ENCODE data around the gene WNT3.

WNT3 gene

GRCh38 chr17:46727572-46728348 is 90.7 kb downstream of the WNT3 start:
- no peak for DNase-seq

GRCh38 chr17:46726206-46726605 is 92.3 kb downstream of the WNT3 start:
- no peak for DNase-seq

DNA sequence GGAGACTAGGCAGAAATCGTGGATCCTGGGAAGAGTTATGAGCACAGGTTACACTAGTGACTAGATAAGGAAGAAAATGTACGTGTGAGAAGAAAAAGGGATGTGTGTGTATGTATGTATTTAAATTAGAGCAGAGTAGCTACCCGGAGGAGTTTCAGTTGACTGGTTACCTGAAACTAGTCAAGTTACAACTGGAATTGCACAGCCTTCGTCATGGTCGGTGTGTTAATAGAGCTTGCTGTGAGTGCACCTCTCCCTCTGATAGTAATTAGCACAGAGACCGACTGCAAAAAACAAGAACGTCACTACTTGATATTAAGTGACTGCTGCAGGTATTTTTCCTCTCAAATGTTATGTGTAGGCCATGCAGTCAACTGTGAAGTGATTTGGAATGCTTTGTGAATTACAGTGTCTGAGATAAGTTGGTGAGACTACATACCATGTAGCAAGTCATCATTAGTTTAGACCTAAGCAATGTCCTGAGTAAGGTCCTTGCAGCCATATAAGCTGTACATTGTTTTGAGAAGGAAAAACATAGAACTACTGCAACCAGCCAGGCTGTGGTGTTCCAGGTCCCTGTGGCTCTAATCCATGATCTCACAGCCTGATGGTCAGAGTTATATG is 95.7 kb downstream of the WNT3 start:
- DNase-seq: no peak

GRCh38 chr17:46720408-46720807 is 98.1 kb downstream of the WNT3 start:
- DNase-seq: no peak

DNA sequence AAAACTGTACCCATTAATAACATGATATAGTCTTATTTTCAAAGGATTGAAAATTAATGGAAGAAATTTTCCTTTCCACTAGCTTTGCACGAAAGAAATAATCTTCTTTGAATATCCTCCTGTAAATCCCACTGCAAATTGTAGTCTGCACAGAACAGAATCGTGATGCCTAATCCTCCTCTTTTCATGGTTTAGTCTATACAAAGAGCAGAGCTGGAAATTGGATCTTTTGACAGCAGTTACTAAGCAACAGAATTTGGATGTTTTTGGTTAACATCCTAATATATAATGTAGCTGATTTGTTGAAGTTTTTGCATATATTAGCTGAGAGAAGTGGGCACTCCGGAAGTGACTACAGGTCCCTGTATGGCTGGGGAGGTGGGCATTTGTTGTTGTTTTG is 98.6 kb downstream of the WNT3 start:
- DNase-seq: no peak

DNA sequence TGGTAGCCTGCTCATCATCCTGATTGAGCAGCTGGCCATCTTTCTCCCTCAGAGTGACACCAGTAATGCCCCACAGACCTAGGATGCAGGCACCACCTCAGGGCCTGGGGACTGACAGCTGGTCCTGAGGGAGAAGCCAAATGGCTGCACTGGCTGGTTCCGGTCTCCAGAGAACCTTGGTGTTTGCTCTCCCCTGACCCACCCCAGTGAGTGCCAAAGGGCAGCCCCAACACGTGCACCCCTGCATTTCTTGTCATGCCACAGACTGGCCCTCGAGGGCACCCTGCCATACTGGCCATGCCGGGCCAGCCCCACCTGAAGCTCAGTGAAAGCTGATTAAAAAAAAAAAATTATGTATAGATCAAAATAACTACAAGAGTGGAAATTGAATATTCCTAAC is 100.5 kb downstream of the WNT3 start:
- no peak for DNase-seq
